ENCODE results near the gene PSMB10.

The PSMB10 gene

DNA sequence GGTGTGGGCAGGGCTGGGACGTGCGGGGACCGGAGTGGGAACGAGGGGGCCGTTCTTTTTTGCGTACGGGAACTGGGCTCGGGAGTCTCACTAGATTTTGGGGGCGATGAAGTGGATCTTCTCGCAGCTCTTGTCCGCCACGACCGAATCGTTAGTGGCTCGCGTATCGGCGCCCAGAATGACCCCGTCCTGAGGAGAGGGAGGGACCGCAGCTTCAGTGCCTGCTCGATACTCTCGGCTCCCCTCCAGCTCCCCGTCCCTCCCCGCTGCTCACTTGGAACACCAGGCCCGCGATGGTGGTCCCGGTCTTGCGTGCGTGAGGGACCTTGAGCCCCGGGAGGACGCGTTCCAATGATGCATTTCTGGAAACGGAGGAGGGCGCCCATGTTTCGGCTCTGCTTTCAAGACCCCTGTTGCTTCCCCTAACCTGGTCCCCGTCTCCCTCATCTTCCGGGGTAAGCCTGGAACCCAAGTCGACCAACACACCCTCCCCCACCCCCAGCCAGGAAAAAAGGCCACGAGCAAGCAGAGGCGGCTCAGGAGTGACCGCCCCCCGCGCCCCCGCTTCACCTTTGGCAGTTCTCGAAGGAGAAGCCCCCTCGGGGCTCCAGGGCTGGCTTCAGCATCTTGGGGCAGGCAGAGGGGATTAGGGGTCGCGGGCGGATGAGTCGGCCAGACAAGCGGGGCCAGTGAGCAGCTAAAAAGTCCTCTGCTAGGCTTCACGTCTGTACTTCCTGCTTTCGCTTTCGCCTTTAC, at the start of gene PSMB10:
PSMB10 (minus strand) TSS at position 727 of the 756 bp plus-strand sequence; CDS start at position 626, 101 bp downstream.
- peak; percentile 68 for DNase-seq (ENCODE audit: low read depth)
- peak within 1 kb of the TSS; percentile 88 for H3K4me3 ChIP-seq (ENCODE audit: control insufficient read depth, low read depth, low read length)
- TF ChIP-seq, protein P1, sequence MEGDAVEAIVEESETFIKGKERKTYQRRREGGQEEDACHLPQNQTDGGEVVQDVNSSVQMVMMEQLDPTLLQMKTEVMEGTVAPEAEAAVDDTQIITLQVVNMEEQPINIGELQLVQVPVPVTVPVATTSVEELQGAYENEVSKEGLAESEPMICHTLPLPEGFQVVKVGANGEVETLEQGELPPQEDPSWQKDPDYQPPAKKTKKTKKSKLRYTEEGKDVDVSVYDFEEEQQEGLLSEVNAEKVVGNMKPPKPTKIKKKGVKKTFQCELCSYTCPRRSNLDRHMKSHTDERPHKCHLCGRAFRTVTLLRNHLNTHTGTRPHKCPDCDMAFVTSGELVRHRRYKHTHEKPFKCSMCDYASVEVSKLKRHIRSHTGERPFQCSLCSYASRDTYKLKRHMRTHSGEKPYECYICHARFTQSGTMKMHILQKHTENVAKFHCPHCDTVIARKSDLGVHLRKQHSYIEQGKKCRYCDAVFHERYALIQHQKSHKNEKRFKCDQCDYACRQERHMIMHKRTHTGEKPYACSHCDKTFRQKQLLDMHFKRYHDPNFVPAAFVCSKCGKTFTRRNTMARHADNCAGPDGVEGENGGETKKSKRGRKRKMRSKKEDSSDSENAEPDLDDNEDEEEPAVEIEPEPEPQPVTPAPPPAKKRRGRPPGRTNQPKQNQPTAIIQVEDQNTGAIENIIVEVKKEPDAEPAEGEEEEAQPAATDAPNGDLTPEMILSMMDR (conservative IDR thresholded peaks at IDR 0.05; ENCODE audit: control insufficient read depth, insufficient read depth, low read depth, low read length), result no peak

DNA sequence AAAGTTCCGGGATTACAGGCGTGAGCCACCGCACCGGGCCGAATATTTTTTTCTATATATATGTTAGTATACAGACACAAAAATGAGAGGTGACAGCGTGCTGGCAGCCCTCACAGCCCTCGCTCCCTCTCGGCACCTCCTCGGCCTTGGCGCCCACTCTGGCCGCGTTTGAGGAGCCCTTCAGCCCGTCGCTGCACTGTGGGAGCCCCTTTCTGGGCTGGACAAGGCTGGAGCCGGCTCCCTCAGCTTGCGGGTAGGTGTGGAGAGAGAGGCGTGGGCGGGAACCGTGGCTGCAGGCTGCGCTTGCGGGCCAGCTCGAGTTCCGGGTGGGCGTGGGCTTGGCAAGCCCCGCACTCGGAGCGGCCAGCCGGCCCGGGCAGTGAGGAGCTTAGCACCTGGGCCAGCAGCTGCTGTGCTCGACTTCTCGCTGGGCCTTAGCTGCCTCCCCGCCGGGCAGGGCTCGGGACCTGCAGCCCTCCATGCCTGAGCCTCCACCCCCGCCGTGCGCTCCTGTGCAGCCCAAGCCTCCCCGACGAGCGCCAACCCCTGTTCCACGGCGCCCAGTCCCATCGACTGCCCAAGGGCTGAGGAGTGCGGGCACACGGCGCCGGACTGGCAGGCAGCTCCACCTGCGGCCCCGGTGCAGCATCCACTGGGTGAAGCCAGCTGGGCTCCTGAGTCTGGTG, 45.5 kb upstream of the PSMB10 start:
- H3K4me3 ChIP-seq (ENCODE audit: control insufficient read depth, low read depth, low read length), result no peak overlapping the region
- TF ChIP-seq, protein P1 (conservative IDR thresholded peaks at IDR 0.05; ENCODE audit: control insufficient read depth, insufficient read depth, low read depth, low read length), result no peak
- DNase-seq (ENCODE audit: low read depth), result no peak

DNA sequence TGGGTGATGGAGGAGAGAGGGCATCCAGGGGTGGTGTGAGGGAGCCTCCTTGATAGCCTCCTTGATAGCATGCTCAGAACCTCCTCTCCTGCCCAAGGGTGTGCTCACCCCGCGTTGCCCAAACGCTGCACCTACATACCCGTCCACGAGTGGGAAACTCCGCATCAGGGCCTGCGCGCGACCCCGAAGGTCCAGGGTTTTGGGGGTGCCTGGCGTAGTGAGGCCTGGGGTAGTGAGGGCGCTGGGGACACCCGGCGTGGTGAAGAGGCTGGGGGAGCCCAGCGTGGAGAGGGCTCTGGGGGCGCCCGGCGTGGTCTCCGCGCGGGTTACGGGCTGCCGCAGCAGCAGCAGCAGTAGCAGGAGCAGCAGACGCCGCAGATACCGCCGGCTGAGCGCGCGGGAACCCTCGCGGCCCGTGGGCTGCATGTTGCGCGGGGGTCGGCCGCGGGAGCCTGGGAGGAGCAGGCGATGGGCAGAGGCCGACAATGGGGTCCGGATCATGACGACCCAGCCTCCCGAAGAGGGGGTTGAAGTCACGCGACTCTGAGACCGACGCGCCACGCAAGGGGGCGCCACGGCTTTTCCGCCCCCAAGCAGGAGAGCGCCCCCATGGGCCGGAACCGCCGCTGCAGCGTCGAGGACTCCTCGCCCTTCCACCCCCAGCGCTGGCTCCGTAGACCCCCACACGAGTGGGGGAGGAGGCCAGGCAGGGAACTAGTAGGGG, 43.5 kb upstream of the PSMB10 start, which contains the start of gene DPEP3:
DPEP3 (minus strand) TSS at position 545 of the 724 bp plus-strand sequence; CDS start at position 426, 119 bp downstream.
- DNase-seq (ENCODE audit: low read depth), result no peak
- H3K4me3 ChIP-seq (ENCODE audit: control insufficient read depth, low read depth, low read length), result no peak within 1 kb of the TSS
- TF ChIP-seq, protein P1 (conservative IDR thresholded peaks at IDR 0.05; ENCODE audit: control insufficient read depth, insufficient read depth, low read depth, low read length), result peak; percentile 13

DNA sequence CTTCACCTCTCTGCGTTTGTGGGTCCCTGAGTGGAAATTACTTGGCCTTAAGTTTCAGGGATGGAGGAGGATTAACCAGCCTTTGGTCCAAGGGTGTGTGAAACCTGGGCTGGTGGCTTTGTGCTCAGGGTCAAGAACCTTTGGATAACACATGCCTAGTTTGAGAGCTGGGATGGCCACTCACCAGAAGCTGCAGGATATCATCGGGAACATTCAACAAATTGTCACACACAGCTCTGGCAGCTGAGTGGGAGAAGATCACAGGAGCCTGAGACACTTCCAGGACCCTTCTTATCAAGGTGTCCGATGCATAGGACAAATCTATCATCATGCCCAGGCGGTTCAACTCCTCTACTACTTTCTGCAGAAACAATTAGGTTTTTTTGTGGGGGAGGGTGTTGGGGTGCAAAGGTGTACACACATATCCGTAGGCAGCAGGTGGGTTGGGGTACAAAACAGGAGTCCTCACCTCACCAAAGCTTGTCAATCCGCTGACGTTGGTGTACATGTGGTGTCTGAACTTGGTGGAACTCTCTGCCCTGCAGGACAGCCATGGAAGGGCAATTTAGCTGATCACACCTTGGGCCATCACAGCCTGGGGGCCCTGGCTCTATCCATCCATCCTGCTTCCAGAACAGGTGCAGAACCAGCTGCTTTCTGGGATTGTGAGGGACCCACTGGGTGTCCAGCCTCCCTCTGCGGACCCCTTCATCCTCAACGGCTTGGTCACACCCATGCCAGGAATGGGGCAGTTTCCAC, 41.0 kb upstream of the PSMB10 start:
- DNase-seq (ENCODE audit: low read depth), result no peak
- TF ChIP-seq, protein P1 (conservative IDR thresholded peaks at IDR 0.05; ENCODE audit: control insufficient read depth, insufficient read depth, low read depth, low read length), result no peak
- no peak overlapping the region for H3K4me3 ChIP-seq (ENCODE audit: control insufficient read depth, low read depth, low read length)

DNA sequence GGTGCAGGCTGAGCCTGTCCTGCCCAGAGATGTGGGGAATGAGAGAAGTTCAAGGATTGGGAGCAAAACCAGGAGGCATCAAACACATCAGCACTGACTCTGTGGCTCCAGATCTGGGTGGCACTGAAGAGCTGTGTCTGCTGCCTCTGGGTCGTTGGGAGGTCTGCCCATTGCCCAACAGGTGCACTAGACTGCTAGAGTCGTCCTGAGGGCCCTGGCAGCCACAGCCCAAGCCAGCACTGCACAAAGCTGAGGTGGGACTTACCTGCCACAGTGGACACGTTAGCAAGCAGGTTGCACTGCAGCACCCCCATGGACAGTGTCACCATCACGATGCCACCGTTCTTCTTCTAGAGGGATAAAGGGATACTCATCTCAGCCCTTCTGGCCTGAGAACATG, 40.4 kb upstream of the PSMB10 start:
- TF ChIP-seq, protein P1 (conservative IDR thresholded peaks at IDR 0.05; ENCODE audit: control insufficient read depth, insufficient read depth, low read depth, low read length), result no peak
- no peak for DNase-seq (ENCODE audit: low read depth)
- H3K4me3 ChIP-seq (ENCODE audit: control insufficient read depth, low read depth, low read length), result no peak overlapping the region

DNA sequence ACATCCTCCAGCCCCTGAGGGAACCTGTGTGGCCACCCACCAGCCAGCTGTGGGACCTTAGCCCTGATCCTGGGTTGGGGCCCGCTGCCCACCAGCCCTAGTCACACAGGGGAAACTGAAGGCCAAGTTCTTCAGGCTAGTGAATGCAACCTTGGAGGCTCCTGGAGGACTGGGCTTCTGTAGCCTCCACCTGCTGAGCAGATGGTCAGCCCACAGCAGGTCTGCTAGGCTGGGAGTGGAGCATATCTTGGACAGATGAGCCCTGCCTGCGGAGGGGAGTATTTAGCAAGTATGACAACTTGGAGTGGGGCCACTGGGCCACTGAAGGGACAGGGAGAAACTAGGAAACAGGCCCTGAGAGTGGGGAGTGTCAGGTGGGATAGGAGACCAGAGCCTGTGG, 39.6 kb upstream of the PSMB10 start:
- H3K4me3 ChIP-seq (ENCODE audit: control insufficient read depth, low read depth, low read length), result no peak overlapping the region
- TF ChIP-seq, protein P1 (conservative IDR thresholded peaks at IDR 0.05; ENCODE audit: control insufficient read depth, insufficient read depth, low read depth, low read length), result no peak
- DNase-seq (ENCODE audit: low read depth), result no peak
